HFF-Myc (cell line): ENCODE measurements around the gene LACTB.

Experiments used
- DNase-seq: peaks from one replicate; pipeline ENCODE4 v3.0.0-alpha.2; 2011; ENCODE audit warnings: low read depth; ENCODE audit errors: extremely low read depth
- H3K4me3 ChIP-seq: replicated peaks from 2 replicates; pipeline ENCODE4 v1.5.1; 2011; ENCODE audit warnings: low read depth, mild to moderate bottlenecking, control low read depth, low read length
- TF ChIP-seq, protein P1 (sequence below): IDR thresholded peaks from 2 replicates; pipeline ENCODE4 v1.5.1; 2012; ENCODE audit warnings: mild to moderate bottlenecking, low read depth, low read length, control low read depth; ENCODE audit errors: missing control alignments

LACTB gene

DNA sequence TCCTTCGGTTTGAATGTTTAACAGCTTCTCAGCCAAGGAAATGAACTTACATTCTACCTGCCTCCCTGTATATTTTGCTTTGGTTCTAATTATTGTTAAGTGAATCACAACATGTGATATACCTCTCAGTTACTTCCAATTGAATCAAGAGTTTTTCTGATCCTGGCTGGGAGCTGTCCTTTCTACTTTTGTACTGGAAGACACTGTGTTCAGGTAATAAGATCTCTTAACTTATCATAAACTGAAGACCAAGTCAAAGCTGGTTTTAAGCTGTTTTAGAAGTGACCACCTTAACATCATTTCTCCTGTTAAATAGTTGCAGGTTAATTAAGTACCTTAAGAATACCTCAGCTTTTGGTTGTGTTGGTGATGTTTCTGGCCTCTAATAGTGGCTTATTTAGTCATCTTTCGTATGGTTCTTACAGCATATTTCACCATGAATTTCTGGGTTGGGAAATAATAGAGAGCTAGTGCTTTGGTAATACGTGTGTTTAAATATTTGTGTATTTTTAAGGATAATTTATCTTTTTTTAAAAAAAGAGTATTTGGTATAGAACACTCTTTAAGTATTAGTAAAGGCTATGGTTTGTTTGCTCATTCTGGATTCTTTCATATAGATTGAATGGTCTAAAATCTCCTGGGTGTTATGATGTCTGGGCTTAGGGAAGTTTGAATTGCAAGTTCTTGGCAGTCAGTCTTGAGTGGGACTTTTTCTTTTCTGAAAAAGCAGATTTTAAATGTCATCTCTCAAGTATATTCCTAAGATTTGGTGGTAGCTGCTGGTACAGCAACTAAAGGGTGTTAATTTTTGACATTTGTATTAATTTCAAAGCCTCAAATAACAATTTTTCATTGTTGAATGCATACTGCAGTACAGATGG, 69.3 kb downstream of the LACTB start:
- no peak for DNase-seq
- H3K4me3 ChIP-seq, result peak overlapping the region; percentile 67; the same call in 1 of the 2 replicates
- TF ChIP-seq, protein P1, sequence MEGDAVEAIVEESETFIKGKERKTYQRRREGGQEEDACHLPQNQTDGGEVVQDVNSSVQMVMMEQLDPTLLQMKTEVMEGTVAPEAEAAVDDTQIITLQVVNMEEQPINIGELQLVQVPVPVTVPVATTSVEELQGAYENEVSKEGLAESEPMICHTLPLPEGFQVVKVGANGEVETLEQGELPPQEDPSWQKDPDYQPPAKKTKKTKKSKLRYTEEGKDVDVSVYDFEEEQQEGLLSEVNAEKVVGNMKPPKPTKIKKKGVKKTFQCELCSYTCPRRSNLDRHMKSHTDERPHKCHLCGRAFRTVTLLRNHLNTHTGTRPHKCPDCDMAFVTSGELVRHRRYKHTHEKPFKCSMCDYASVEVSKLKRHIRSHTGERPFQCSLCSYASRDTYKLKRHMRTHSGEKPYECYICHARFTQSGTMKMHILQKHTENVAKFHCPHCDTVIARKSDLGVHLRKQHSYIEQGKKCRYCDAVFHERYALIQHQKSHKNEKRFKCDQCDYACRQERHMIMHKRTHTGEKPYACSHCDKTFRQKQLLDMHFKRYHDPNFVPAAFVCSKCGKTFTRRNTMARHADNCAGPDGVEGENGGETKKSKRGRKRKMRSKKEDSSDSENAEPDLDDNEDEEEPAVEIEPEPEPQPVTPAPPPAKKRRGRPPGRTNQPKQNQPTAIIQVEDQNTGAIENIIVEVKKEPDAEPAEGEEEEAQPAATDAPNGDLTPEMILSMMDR, result no peak
